ENCODE measurements around the gene PTGFRN. TPM values are rescaled to one million over a fixed set of nuclear protein-coding genes. Genes with fewer than 3 reads are reported as not detected.

The PTGFRN gene
- polyA plus RNA-seq, 3 donors from 2014 or later: 0.17 TPM; not detected in 2

Other genes starting within 250 kb of the PTGFRN start
- not detected for gene IGSF3, start 242.2 kb upstream of the PTGFRN start, polyA plus RNA-seq
- 100 to 1,000 TPM; 246 to 341 (median 325) TPM for gene CD2, start 155.5 kb upstream of the PTGFRN start, polyA plus RNA-seq
- gene CD101, start 91.8 kb downstream of the PTGFRN start, polyA plus RNA-seq: 1 to 10 TPM in 2 of 3 donors, under 1 TPM in 1; 0.52 to 3.6 (median 1.4) TPM
- gene TTF2, start 150.4 kb downstream of the PTGFRN start, polyA plus RNA-seq: 10 to 100 TPM in 1 of 3 donors, 1 to 10 TPM in 1, under 1 TPM in 1; 0.29 to 10.8 (median 2.8) TPM
- gene TRIM45, start 211.8 kb downstream of the PTGFRN start, polyA plus RNA-seq: not detected

Measured in immature natural killer cell (primary cell).